K562 (cell line): ENCODE data around the gene PLCB1. TPM values are rescaled to one million over a fixed set of nuclear protein-coding genes. Genes with fewer than 3 reads are reported as not detected.

Experiments used
- ATAC-seq: fragments of 200-7000 bp; cut with Tn5 transposase; 3 replicates; pipeline ENCODE4 v1.9.1; 2020; ENCODE audit warnings: moderate library complexity
- BruUV-seq: library from RNA; stranded (reverse); fragments of 400-500 nt; replicated peaks from 2 replicates; lab custom pipeline; 2021; lab: Mats Ljungman, UMichigan
- CTCF ChIA-PET: fragments of 300-600 bp; formaldehyde crosslinking; extraction: SDS; loops from one replicate; lab custom pipeline; 2021; ENCODE audit warnings: low intra/inter-chr PET ratio; lab: Yijun Ruan, JAX
- POLR2A ChIA-PET: fragments of 300-600, 350-650 bp; sonication (Branson Sonifier 250); formaldehyde crosslinking; extraction: SDS; loops from one replicate; lab custom pipeline; 2021; ENCODE audit warnings: antibody characterized with exemption, inconsistent platforms; lab: Yijun Ruan, JAX
- DNase-seq, 4 experiments: peaks; one replicate each; pipeline versions ENCODE4 v3.0.0 to v3.0.0-alpha.2; 2011 to 2018; ENCODE audit warnings: low spot score in 3 of 4, mixed read lengths in 3 of 4; ENCODE audit errors: extremely low read depth in 1 of 4
- FAIRE-seq: peaks from 2 replicates; lab custom pipeline; 2011; peaks lifted over from hg19 to GRCh38; lab: Jason Lieb, UNC
- H2AFZ ChIP-seq: 2 replicates; pipeline ENCODE4 v1.6.0; 2011; ENCODE audit warnings: low read depth, low read length, control low read depth, inconsistent platforms
- H3K27ac ChIP-seq: fragments of 200-600 bp; 3 replicates; pipeline ENCODE4 v1.8.0; 2011; ENCODE audit warnings: low read depth, mild to moderate bottlenecking, control low read depth, inconsistent platforms, low read length, moderate library complexity, mixed read lengths; ENCODE audit errors: extremely low read depth
- H3K27me3 ChIP-seq, 2 experiments: fragments of 300-600 bp in 1 of 2; 2 replicates in 1 of 2; 3 replicates in 1 of 2; pipeline versions ENCODE4 v1.6.0 to v1.8.0; 2011; ENCODE audit warnings: inconsistent platforms in 2 of 2, low read length in 2 of 2, mild to moderate bottlenecking in 1 of 2, mixed read lengths in 1 of 2, moderate library complexity in 1 of 2; ENCODE audit not compliant: control insufficient read depth in 2 of 2, insufficient read depth in 2 of 2
- H3K36me3 ChIP-seq: fragments of 300-600 bp; 3 replicates; pipeline ENCODE4 v1.8.0; 2011; ENCODE audit warnings: mild to moderate bottlenecking, low read length, inconsistent platforms; ENCODE audit not compliant: control insufficient read depth, insufficient read depth
- H3K4me1 ChIP-seq, 2 experiments: fragments of 200-600 bp in 1 of 2; replicated peaks in 1 of 2; 2 replicates in 1 of 2; 3 replicates in 1 of 2; pipeline versions ENCODE4 v1.5.1 to v1.8.0; 2011; ENCODE audit warnings: inconsistent platforms in 2 of 2, low read length in 2 of 2, mild to moderate bottlenecking in 1 of 2, mixed read lengths in 1 of 2, moderate library complexity in 1 of 2; ENCODE audit not compliant: control insufficient read depth in 2 of 2, insufficient read depth in 2 of 2
- H3K4me2 ChIP-seq: 2 replicates; pipeline ENCODE4 v1.6.1; 2011; ENCODE audit warnings: low read length, control low read depth, inconsistent platforms, mixed read lengths; ENCODE audit not compliant: insufficient read depth
- H3K4me3 ChIP-seq: fragments of 200-600 bp; sonication (generic), shearing (Covaris generic); 2 replicates; pipeline ENCODE4 v1.5.1; 2016; ENCODE audit warnings: control low read depth, inconsistent platforms
- H3K79me2 ChIP-seq: fragments of 200-600 bp; 3 replicates; pipeline ENCODE4 v1.8.0; 2011; ENCODE audit warnings: low read length, inconsistent platforms; ENCODE audit not compliant: control insufficient read depth, insufficient read depth
- H3K9ac ChIP-seq, 2 experiments: 2 replicates each; pipeline versions ENCODE4 v1.6.0 to v1.6.1; 2011; ENCODE audit warnings: low read depth in 2 of 2, low read length in 2 of 2, control low read depth in 1 of 2, inconsistent platforms in 1 of 2, mild to moderate bottlenecking in 1 of 2, mixed read lengths in 1 of 2; ENCODE audit not compliant: insufficient read depth in 1 of 2
- H3K9me1 ChIP-seq: one replicate; pipeline ENCODE4 v1.6.0; 2011; ENCODE audit warnings: inconsistent platforms, mild to moderate bottlenecking, low read length, moderate library complexity; ENCODE audit not compliant: control insufficient read depth, insufficient read depth
- H3K9me3 ChIP-seq: replicated peaks from 2 replicates; pipeline ENCODE4 v1.5.1; 2011; ENCODE audit warnings: low read depth, low read length, inconsistent platforms; ENCODE audit not compliant: control insufficient read depth, insufficient read depth
- H4K20me1 ChIP-seq: replicated peaks from 2 replicates; pipeline ENCODE4 v1.6.1; 2011; ENCODE audit warnings: low read length, inconsistent platforms, mixed read lengths; ENCODE audit not compliant: control insufficient read depth, insufficient read depth
- CBX3 ChIP-seq, 2 experiments: IDR thresholded peaks; 1 replicate in 1 of 2; 2 replicates in 1 of 2; pipeline ENCODE4 v1.6.1; 2012; ENCODE audit warnings: inconsistent platforms in 2 of 2, low read length in 2 of 2, borderline replicate concordance in 1 of 2, control low read depth in 1 of 2
- FOXA3 ChIP-seq, 2 experiments: fragments of 450-650 bp in 1 of 2; sonication (generic) in 1 of 2; formaldehyde crosslinking; IDR thresholded peaks in 1 of 2; conservative IDR thresholded peaks in 1 of 2; 2 replicates each; pipeline versions ENCODE4 v1.4.0 to v1.8.0; 2020 to 2022; ENCODE audit warnings: mild to moderate bottlenecking in 2 of 2, missing genetic modification reagents in 1 of 2
- KLF1 ChIP-seq: fragments of 450-650 bp; IDR thresholded peaks from 2 replicates; pipeline ENCODE4 v1.6.1; 2016; ENCODE audit warnings: missing genetic modification characterization, missing compliant biosample characterization
- NFYB ChIP-seq: IDR thresholded peaks from 2 replicates; pipeline ENCODE4 v1.6.1; 2011; ENCODE audit warnings: mild to moderate bottlenecking, moderate library complexity; ENCODE audit not compliant: insufficient read length; ENCODE audit errors: extremely low read depth
- PHTF2 ChIP-seq: fragments of 250-450 bp; sonication (Bioruptor Pico); IDR thresholded peaks from 2 replicates; pipeline ENCODE4 v1.5.0; 2021; ENCODE audit warnings: mild to moderate bottlenecking
- RBM14 ChIP-seq: fragments of 200-400 bp; formaldehyde crosslinking; IDR thresholded peaks from 2 replicates; pipeline ENCODE4 v1.6.1; 2018; ENCODE audit warnings: low read depth, mild to moderate bottlenecking, low read length, moderate library complexity, borderline replicate concordance; ENCODE audit not compliant: insufficient read depth
- WGBS: fragments of 100-300 bp; shearing (Covaris generic); methylation state at CpG from one replicate; pipeline ENCODE4 v1.1.6; 2016; ENCODE audit warnings: low coverage, mixed read lengths; ENCODE audit not compliant: insufficient coverage; ENCODE audit errors: missing lambda C conversion rate; 5-methylcytosine and 5-hydroxymethylcytosine counted together
- in situ Hi-C: fragments of 300-500 bp; cut with MboI; formaldehyde crosslinking; loops from 4 replicates; pipeline ENCODE4 v1.15.0; 2018; ENCODE audit warnings: inconsistent platforms, mixed read lengths
- intact Hi-C: fragments of 100-400 bp; cut with micrococcal nuclease; formaldehyde crosslinking; loops from 2 replicates; pipeline ENCODE4 v1.14.2; 2022
- polyA plus RNA-seq, 8 experiments: library from polyadenylated mRNA; depleted of rRNA in 4 of 8; stranded (reverse) in 5 of 8; unstranded in 3 of 8; fragments of >200 nt; fragmentation: Nextera tagmentation in 2 of 8; fragmentation: Illumina TruSeq in 1 of 8; extraction: Ambion mirVana in 2 of 8; extraction: Trizol in 1 of 8; gene quantifications; 2 replicates each; pipeline versions ENCODE4 v1.2.1 to v1.2.3, GENCODE V29; 2011 to 2014; ENCODE audit warnings: inconsistent platforms in 1 of 8, missing spikeins in 1 of 8
- total RNA-seq, 7 experiments: library from RNA; depleted of rRNA in 6 of 7; stranded (reverse); fragments of >200 nt in 6 of 7; fragmentation: Illumina TruSeq in 2 of 7; extraction: Trizol in 2 of 7; gene quantifications; 2 replicates each; pipeline versions ENCODE4 v1.2.1 to v1.2.3, GENCODE V29; 2011 to 2021; ENCODE audit warnings: low replicate concordance in 1 of 7
- TF ChIP-seq, protein P1 (sequence below), 3 experiments: fragments of 200-800 bp in 1 of 3; fragments of 250-450 bp in 1 of 3; fragments of 450-650 bp in 1 of 3; sonication (Bioruptor Pico) in 1 of 3; sonication (Bioruptor generic) in 1 of 3; formaldehyde crosslinking in 1 of 3; IDR thresholded peaks; 2 replicates each; pipeline versions ENCODE4 v1.6.1 to v1.8.0; 2016 to 2022; ENCODE audit warnings: mild to moderate bottlenecking in 2 of 3, missing genetic modification characterization in 2 of 3, missing compliant biosample characterization in 1 of 3, moderate library complexity in 1 of 3

The PLCB1 gene
- total and polyA plus RNA-seq, 9 of the 15 experiments (the other 6 are each of a cell fraction or from before 2014, with no cell fraction given): 0.34 to 3.1 (median 1.3) TPM

GRCh38 chr20:8155812-8156211 is 23.7 kb downstream of the PLCB1 start:
- Histone ChIP-seq H3K9me1 (no peaks in the 10 kb centered on the region), H3K79me2 (no peaks in the 10 kb centered on the region), H3K27me3 (no peaks in the 10 kb centered on the region), H3K9ac (no peak overlapping the region), H4K20me1 (no peaks in the 10 kb centered on the region), H2AFZ (no peak overlapping the region), H3K9me3 (no peaks in the 10 kb centered on the region), H3K4me3 (no peak overlapping the region), H3K4me2 (no peak overlapping the region), H3K27ac (no peak overlapping the region), H3K4me1 (no peaks in the 10 kb centered on the region), H3K36me3 (no peaks in the 10 kb centered on the region)
- intact Hi-C loops: no loop called here
- CTCF ChIA-PET: no interaction called here
- in situ Hi-C loops: no loop called here
- DNase-seq (no peak), ATAC-seq (no peak), FAIRE-seq (no peak)
- TF ChIP-seq KLF1 (tag) (no peak), PHTF2 (CRISPR knock-in tag) (no peak), CBX3 (IDR thresholded peaks at IDR 0.05; ENCODE audit: borderline replicate concordance in 1 of 2, low read length in 2 of 2) (no peak)
- 0% methylated on average over 2 of the region's 2 CpGs for WGBS
- POLR2A ChIA-PET: no interaction called here
- BruUV-seq: no TSS peak

GRCh38 chr20:8156235-8157079 is 24.4 kb downstream of the PLCB1 start:
- no peak for FAIRE-seq
- TF ChIP-seq FOXA3 (CRISPR knock-in tag; conservative IDR thresholded peaks at IDR 0.05 in 1 of 2, IDR thresholded peaks at IDR 0.05 in 1 of 2) (peak in 1 of 2 experiments; percentile 86; a peak in 2 of 4 replicates), RBM14 (no peak), NFYB (no peak)
- TF ChIP-seq, protein P1, sequence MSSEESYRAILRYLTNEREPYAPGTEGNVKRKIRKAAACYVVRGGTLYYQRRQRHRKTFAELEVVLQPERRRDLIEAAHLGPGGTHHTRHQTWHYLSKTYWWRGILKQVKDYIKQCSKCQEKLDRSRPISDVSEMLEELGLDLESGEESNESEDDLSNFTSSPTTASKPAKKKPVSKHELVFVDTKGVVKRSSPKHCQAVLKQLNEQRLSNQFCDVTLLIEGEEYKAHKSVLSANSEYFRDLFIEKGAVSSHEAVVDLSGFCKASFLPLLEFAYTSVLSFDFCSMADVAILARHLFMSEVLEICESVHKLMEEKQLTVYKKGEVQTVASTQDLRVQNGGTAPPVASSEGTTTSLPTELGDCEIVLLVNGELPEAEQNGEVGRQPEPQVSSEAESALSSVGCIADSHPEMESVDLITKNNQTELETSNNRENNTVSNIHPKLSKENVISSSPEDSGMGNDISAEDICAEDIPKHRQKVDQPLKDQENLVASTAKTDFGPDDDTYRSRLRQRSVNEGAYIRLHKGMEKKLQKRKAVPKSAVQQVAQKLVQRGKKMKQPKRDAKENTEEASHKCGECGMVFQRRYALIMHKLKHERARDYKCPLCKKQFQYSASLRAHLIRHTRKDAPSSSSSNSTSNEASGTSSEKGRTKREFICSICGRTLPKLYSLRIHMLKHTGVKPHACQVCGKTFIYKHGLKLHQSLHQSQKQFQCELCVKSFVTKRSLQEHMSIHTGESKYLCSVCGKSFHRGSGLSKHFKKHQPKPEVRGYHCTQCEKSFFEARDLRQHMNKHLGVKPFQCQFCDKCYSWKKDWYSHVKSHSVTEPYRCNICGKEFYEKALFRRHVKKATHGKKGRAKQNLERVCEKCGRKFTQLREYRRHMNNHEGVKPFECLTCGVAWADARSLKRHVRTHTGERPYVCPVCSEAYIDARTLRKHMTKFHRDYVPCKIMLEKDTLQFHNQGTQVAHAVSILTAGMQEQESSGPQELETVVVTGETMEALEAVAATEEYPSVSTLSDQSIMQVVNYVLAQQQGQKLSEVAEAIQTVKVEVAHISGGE (CRISPR knock-in tag; IDR thresholded peaks at IDR 0.05): no peak

More at GRCh38 chr20:8156235-8157079, 24.4 kb downstream of the PLCB1 start:
- no peak for ATAC-seq
- no peak overlapping the region for H3K27ac ChIP-seq
- no peak overlapping the region for H2AFZ ChIP-seq
- intact Hi-C loops: no loop called here
- CTCF ChIA-PET: no interaction called here
- POLR2A ChIA-PET: no interaction called here
- BruUV-seq: no TSS peak
- no peaks in the 10 kb centered on the region for H3K27me3 ChIP-seq
- no peak overlapping the region for H3K9ac ChIP-seq
- no peaks in the 10 kb centered on the region for H3K4me1 ChIP-seq
- in situ Hi-C loops: no loop called here
- no peaks in the 10 kb centered on the region for H3K36me3 ChIP-seq
- H3K4me2 ChIP-seq: no peak overlapping the region
- H3K9me1 ChIP-seq: no peaks in the 10 kb centered on the region
- no peaks in the 10 kb centered on the region for H4K20me1 ChIP-seq
- no peak for DNase-seq
- no peaks in the 10 kb centered on the region for H3K9me3 ChIP-seq
- no peaks in the 10 kb centered on the region for H3K79me2 ChIP-seq
- no peak overlapping the region for H3K4me3 ChIP-seq
